Globus pallidus (tissue), 1 donor: ENCODE data around the gene CBFA2T2.
"Not testable (repeated sequence)": the region's sequence is repeated elsewhere in the genome, so short reads cannot be mapped to it uniquely, and the experiment has no call there.

Experiments used
- DNase-seq: peaks from one replicate; pipeline ENCODE4 v3.0.0-alpha.2; 2015; ENCODE audit warnings: low spot score

Gene CBFA2T2

DNA sequence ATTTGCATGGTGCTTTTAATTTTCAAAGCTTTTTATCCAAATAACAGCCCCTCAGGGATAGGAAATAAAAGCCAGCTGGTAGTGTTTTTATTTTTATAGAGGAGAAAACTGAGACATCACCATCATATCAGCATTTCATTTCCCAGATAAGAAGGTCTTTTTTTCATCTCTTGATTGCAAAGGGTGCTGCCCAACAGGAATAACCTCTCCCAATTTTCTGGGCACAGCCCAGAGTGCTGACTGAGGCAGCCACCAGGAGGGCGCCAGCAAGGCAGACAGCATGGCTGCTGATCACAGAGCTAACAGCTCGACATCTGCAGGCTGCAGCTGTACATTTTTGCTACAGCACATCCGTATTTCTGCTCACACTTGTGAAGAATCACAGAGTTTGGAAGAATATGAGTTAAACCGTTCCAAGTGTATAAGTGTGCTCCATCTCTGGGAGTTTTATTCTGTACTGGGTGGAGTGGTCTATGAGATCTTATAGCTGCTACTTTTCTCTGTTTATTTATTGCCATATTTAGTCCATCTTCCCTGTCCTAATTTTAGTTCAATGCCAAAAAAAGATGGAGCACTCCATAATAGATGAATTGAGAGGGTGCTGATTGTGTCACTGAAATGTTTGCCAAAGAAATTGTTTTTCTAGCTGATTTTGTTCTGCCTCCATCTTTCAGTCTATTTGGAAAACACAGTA, 86.7 kb downstream of the CBFA2T2 start:
- peak; percentile 67 for DNase-seq

DNA sequence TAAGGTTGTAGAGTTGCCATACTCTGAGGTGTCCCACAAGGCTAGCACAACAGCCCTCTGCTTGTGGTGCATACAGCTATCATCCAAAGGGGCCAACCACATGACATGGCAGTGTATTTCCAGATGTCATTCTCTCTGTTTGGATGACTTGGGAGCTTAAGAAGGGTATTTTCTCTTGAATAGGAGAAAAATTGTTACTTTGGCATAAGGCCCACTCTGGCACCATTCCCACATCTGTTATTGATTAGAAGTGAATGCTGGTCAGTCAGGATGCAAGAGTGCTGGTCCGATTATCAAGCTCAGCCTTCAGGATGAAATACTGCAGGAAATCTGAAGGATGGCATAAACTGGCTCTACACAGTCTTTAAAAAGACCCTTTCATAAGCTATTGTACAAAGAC, 88.6 kb downstream of the CBFA2T2 start:
- DNase-seq, result no peak

DNA sequence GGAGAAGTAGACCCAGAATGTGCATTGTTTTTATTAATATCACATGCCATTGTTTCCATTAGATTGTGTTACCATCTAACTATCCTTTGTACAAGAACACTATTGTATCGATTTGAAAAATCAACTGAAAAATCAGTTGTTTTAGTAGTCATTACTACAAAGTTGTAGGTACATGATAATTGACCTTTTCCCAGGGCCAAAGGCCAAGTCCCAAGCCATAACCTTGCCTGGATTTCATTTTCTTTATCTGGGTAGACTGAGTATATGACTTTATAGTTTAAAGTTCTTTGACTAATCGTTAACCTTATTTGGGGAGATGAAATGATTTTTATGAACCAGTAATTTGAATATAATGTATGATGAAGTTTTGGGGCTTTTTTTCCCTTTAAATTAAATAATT, 93.2 kb downstream of the CBFA2T2 start:
- DNase-seq, result no peak

DNA sequence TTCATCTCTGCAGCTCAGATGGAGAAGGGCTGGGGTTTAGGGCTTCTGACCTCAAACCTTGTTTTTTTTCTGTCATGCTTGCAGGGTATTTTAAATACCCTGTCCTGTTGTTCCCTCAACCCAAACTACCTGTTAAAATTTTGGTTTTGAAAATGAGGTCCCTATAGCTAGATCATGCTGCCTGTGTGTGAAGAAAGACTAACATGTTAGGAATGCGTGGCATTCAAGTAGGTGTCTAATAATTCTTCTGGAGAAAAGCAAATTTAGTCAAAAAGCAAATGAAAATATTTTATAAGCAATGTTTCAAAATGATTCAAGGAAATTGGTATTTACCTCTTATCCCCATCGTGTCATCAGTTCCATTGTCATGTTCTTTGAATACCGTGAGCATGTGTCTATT, 95.1 kb downstream of the CBFA2T2 start:
- no peak for DNase-seq

DNA sequence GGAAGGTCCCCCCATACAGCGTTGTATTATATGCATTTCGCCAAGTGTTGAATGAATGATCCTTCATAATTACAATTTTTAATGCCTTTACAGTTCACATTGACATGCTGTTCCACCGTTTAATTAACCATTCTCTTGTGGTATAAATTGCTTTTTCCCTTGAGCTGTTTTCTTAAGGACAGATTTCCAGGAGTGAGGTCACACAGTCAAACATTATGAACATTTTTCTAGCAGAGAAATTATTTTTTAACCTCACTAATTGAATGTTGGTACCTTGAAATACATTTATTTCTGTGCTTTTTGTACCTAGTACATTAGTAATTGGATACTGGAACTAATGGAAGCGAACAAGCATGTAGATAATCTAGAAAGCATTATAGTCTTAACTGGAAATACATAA, 95.5 kb downstream of the CBFA2T2 start:
- DNase-seq, result no peak

DNA sequence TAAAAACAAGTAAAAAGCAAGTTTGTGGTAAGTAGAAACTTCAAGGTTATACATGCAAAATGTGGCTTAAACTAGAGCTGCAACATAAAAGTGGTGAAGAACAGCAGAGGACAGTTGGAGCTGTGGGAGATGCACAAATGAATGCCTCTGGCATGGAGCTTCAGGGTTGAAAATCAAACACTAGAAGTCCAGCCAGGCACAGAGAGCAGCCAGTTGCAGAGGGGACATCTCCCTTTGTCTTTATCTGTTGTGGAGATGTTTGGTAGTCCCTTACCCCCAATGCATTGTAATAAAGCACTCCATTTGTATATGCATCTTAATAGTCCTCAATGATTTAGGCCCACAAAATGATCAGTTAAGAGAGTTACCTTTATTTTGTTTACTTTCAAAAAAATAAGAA, 99.2 kb downstream of the CBFA2T2 start:
- peak; percentile 55 for DNase-seq

DNA sequence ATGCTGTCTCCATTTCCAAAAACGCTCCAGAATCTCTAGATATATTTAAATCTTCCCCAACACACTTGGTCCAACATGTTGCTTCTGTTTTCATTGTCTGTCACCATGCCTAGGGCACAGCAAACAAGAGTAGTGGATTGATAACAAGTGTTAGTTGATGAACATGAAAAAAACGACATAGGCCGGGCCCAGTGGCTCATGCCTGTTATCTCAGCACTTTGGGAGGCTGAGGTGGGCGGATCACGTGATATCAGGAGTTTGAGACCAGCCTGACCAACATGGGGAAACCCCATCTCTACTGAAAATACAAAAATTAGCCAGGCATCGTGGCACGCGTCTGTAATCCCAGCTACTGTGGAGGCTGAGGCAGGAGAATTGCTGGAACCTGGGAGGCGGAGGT, 102.0 kb downstream of the CBFA2T2 start:
- not testable (repeated sequence) for DNase-seq

DNA sequence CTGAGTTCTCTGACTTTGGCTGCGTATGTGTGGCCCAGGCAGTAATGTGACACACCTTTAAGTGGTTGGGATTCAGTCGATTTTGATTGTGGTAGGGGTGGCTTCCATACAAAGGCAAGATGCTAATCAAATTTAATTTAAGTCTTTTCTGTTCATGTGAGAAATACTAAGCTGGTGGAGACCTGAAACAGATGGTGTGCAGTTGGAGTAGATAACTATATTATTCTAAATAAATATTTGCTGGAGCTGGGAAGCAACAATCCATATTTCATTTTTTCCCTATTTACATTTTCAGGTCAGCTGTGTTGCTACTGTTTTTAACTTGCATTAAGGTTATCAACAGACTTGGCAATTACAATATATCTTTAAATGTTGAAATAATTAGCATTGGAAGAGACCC, 104.8 kb downstream of the CBFA2T2 start:
- DNase-seq, result no peak

DNA sequence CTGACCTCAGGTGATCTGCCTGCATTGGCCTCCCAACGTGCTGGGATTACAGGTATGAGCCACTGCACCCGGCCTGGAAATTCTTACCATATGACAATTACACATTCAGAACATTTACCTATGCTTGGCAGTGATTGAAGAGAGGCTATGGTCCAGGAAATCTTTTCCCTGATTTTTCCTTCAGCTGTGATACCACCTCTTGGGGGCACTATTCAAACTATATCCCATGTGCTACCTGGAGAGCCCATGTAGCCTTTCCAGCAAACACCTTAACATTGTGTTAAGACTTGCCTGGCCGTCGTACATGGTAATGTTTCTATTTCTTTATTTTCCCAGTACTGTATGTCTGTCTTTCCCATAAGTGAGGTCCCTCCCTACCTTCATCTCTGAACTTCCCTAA, 110.5 kb downstream of the CBFA2T2 start:
- no peak for DNase-seq

DNA sequence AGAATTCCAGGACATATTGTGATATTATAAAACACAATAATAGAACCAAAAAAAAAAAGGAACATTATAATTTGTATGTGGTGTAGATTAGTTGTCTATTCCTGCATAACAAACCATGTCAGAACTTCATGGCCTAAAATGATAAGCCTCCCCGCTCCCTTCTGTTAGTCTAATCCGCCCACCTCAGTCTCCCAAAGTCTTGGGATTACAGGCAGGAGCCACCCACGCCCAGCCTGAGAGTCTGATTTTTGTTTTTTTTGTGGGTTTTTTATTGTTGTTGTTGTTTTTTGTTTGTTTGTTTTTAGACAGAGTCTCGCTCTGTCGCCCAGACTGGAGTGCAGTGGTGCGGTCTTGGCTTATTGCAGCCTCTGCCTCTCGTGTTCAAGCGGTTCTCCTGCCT, 111.1 kb downstream of the CBFA2T2 start:
- DNase-seq, result no peak

DNA sequence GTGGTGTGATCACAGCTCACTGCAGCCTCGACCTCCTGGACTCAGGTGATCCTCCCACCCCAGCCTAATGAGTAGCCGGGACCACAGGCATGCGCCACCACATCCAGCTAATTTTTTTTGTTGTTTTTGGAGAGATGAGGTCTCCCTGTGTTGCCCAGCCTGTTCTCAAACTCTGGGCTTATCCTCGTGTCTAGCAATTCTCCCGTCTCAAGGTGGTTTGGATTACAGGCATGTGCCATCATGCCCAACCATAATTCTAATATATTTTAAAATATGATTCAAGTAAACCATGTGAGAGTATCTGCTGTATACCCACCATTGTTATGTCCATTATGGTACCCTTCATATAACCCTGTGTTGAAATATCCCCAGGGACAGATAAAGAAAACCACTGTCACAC, 112.0 kb downstream of the CBFA2T2 start:
- no peak for DNase-seq

DNA sequence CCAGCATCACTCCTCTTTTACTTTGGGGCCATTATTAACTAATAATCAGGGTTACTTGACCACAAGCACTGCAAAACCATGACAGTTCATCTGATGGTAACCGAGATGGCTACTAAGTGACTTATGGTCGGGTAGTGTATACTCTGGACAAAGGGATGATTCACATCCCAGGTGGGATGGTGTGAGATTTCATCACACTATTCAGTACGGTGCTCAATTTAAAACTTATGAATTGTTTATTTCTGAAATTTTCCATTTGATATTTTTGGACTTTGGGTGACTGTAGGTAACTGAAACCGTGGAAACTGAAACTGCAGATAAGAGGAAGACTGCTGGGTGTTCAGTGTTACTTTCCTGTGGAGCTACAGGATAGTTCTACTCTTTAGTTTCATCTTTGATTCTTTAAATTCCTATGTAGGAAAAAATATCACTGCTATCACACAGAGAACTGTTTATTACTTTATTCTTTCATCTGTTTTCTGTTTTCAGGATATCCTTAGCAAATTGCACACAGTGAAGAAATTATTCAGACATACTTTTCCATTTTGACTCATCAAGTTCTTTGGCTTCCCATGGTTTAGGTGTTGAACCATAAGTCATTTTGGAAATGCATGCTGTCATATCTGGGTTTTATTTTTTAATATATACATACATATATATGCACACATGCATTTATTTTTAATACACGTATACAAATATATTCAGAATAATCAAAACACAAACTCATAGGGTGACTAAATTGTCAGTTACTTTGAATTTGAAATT, 113.1 kb downstream of the CBFA2T2 start:
- DNase-seq, result no peak

DNA sequence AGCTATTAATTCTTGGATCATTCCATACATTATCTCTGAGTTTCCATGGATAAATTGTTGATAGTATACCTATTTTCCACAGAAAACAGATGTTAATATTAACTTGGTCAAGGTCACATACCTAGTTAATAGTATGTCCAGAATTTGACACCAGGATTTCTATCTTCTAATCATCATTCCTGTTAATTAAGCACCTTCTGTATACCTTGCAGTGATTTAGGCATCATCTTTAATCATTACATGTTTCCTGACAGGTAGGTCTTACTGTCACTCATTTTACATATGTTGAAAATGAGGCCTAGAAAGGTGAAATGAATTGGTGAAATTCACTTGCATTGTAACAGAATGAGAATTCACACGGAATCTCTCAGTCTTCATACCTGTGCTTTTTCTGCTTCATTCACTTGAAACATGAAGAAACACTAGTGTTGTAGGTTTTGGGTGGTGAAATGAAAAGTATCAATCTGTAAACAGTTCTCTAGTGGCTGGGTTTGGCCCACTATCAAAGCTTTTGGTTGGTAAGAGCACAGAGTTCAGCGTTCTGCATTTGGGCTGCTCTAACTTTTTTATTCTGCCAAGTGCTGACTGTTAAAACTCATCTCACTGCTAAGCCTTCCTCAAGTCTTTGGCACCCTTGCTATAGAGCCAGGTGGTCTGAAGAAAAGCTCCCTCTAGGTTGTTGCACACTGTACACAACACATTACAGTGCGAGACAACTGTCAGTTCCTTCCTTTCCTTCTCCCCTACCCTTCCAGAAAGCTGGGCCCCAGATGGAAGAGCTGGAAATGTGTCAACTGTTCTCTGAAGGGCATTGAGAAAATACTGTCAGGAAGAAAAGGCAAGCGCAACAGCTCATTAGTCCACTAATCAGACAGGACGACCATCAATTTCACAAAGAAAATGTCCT, 114.4 kb downstream of the CBFA2T2 start:
- peak; percentile 40 for DNase-seq

DNA sequence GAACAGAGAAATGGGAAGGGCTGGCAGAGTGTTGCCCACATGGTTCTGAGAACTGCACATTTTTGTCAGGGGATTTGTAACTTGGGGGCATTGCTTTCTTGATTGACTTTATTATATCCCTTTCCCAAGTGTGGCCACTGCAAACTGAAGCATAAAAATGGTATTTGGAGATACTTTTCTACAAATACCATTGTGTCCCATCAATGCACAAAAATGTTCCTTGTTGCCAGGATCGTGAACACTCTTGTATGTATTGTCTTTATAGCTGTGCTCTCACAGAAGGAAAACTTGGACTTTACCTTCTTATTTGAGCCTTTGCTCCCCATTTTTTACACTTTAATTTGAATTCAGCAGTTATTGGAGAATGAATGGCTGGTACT, 115.1 kb downstream of the CBFA2T2 start:
- peak; percentile 31 for DNase-seq

DNA sequence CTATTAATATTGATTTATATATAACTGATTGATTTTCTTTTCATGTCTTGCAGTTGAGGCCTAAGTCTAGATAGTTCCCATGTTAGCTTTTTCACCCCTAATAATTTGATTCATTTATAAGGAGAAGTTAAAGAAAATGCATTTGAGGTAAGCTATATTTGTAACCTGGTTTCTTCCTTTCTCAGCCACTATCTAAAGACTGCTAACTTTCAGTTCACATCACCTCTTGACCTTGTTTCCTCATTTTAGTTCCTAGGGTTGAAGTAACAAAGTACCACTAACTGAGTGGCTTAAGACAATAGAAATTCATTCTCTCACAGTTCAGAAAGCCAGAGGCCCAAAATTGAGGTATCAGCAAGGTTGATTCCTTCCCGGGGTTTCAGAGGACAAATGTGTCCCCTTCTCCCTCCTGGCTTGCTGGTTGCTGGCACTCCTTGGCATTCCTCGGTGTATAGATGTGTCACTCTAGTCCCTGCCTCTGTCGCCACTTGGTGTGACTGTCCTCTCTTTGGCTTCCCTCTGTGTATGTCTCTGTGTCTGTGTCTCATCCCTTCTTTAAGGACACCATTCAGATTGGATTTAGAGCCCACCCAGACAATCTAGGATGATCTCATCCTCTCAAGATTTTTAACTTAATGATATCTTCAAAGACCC, 116.3 kb downstream of the CBFA2T2 start:
- DNase-seq, result no peak

DNA sequence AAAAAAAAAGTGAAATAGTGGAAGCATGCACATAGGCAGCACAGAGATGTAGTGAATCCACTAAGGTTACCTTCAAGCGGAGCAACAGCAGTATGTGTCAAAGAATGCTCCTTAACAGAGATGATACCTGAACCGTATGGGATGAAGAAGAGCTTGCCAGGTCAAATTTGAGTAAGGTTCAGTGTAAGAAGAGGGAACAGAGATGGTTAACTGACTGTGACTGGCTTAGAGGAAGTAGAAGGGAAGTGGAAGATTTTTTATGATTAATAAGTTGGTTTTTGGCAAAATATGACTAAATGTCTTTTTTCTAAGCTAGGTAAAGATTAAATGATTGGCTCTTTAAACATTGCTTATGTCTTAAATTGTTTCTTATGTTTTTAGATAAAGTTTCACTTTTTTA, 119.6 kb downstream of the CBFA2T2 start:
- no peak for DNase-seq

DNA sequence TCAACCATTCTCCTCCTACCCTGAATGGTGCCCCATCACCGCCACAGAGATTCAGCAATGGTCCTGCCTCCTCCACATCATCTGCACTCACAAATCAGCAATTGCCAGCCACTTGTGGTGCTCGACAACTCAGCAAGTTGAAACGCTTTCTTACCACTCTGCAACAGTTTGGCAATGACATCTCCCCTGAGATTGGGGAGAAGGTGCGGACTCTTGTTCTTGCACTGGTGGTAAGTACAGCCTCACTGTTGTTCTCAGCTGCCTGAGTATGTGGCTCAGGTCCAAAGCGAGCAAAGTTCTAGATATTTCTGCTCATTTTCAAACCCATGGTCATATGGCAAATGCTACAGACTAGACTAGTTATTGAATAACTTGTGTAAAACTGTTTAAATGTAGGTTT, 121.2 kb downstream of the CBFA2T2 start:
- DNase-seq, result no peak

DNA sequence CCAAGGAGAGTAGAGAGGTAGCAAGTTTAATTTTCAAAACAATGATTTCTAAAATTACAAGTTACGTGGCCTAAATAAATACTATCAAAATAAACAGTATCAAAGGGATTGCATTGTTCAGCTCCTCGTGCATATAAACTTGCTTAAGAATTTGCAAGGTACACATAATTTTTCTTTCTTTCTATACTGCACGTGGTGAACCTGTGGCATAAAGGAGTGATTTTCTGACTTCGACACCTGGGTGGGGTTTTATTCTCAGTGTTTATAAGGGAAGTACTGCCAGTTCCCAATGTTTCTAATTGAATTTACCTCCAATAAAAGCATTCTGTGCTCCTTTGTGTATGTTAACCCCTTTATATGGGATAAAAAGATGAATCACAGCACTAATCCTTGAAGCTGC, 122.1 kb downstream of the CBFA2T2 start:
- DNase-seq, result no peak

DNA sequence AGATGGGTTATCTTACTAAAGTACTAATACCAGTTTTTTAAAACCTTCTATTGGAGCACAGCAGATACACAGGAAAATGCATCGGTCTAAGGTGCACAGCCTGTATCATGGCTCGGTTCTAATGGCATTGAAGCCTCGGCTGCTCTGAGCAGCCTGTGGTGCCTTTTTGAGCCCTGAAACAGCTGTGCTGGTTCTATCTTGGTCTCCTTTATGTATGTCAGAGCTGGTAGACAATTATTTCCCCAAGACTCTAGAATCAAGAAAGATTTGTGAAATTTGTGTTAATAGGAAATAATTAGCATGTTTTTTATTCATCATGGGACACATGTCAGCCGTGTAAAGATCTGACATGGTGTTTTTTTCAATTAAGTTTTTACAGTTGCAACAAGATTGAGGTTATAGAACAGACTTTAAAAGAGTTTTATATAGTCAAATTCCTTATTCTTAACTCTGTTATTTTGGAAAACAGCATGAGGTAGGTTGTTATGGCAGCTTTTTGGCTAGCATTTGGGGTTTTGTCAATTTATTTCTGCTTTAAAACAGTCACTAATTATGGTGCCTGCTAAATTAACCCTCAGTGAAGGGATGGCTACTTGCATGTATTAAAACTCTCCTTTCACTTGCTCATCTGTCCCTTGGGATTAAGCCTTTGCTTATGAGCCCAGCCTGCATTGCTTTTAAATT, 132.0 kb downstream of the CBFA2T2 start:
- no peak for DNase-seq

DNA sequence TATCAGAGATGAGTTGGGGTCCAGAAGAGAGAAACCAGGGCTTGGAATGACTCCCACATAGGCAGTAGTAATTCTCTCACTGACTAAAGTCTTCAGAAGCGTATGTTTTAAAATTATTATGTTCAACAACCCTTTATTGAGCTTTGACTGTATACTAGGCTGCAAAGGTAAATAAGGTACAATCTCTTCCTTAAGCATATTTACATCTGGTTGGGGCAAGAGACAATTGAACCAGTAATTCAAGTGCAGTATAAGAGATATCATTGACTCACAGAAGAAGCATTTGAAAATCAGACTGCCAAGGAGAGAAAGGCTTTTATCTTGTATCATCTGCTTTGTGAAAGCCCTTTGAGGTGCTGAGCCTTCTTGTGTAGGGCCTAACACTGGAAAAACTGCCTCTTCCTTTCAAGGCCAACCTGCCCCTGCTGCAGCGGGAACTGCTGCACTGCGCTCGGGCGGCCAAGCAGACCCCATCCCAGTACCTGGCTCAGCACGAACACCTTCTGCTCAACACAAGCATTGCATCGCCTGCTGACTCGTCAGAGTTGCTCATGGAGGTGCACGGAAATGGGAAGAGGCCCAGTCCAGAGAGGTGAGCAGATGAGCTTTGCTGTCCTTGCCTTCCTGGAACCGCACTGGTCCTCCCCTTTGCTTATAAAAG, 132.9 kb downstream of the CBFA2T2 start:
- no peak for DNase-seq

DNA sequence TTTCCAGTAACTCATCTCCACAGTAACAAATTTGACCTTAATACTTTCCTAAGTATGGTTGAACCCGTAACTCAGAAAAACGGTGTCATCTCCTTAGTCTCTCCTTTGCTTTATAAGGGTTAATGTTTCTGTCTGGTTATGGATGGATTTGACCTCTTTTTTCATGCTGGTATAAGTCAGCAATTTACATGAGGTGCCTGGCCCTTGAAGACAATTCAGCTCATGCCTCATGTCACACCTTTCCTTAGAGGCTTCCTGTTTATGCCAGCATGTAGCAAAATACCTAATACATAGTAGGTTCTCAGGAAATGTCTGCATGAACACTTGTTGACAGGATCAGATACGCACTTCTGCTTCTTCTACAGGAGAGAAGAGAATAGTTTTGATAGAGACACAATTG, 134.5 kb downstream of the CBFA2T2 start:
- DNase-seq, result no peak
